Suppressor macrophage (primary cell): ENCODE data around the gene COPA.
"Not testable (repeated sequence)": the region's sequence is repeated elsewhere in the genome, so short reads cannot be mapped to it uniquely, and the experiment has no call there.

Source experiments
- DNase-seq, 4 experiments: peaks; one replicate each; pipeline ENCODE4 v3.0.0-alpha.2; 2020 to 2022
- total RNA-seq, 17 experiments: gene quantifications; one replicate each; lab custom pipeline; 2026; ENCODE audit warnings: mixed read lengths in 6 of 17, inconsistent platforms in 3 of 17; lab: John Stamatoyannopoulos, UW

COPA gene
- total RNA-seq = 258 to 420 (median 375) reads per million in 17 experiments

GRCh38 chr1:160342953-160343869, at the start of gene COPA, which contains the start of gene NCSTN:
Gene COPA (minus strand): TSS chr1:160343250. CDS start chr1:160343170, 80 bp downstream.
Gene NCSTN (plus strand): TSS chr1:160343383. CDS start chr1:160343397, 14 bp downstream.
- peak; percentile 96 to 98 (median 98) for DNase-seq

- not testable (repeated sequence) for DNase-seq
Observed at GRCh38 chr1:160388406-160388805, 45.4 kb upstream of the COPA start.

- not testable (repeated sequence) for DNase-seq
Observed at GRCh38 chr1:160384812-160385211, 41.8 kb upstream of the COPA start.

GRCh38 chr1:160377585-160378206, 34.6 kb upstream of the COPA start:
- no peak for DNase-seq

GRCh38 chr1:160376525-160377131, 33.6 kb upstream of the COPA start:
- peak; percentile 66 to 83 (median 72) for DNase-seq

GRCh38 chr1:160375788-160376524, 32.9 kb upstream of the COPA start:
- DNase-seq = peak; percentile 58 to 82 (median 76)

GRCh38 chr1:160374306-160375110, 31.5 kb upstream of the COPA start:
- peak; percentile 25 to 75 (median 60) for DNase-seq

GRCh38 chr1:160373696-160374095, 30.6 kb upstream of the COPA start:
- DNase-seq = peak; percentile 66 to 83 (median 74)

GRCh38 chr1:160371756-160372155, 28.7 kb upstream of the COPA start:
- DNase-seq = peak; percentile 77 to 93 (median 87)

- no peak for DNase-seq
Observed at GRCh38 chr1:160371346-160371631, 28.2 kb upstream of the COPA start.

- no peak for DNase-seq
Observed at GRCh38 chr1:160370561-160371345, 27.7 kb upstream of the COPA start.

GRCh38 chr1:160369087-160369486, 26.0 kb upstream of the COPA start:
- DNase-seq = no peak

GRCh38 chr1:160367934-160368923, 25.2 kb upstream of the COPA start:
- no peak for DNase-seq

- DNase-seq = no peak
Observed at GRCh38 chr1:160367516-160367900, 24.5 kb upstream of the COPA start.

GRCh38 chr1:160366731-160367515, 23.9 kb upstream of the COPA start, which contains the start of gene NHLH1:
Gene NHLH1 (plus strand): TSS chr1:160367071. CDS start chr1:160370732, 3,661 bp downstream.
- no peak for DNase-seq

GRCh38 chr1:160365325-160365724, 22.3 kb upstream of the COPA start:
- DNase-seq = no peak

GRCh38 chr1:160363951-160364735, 21.1 kb upstream of the COPA start:
- DNase-seq = no peak

- DNase-seq = no peak
Observed at GRCh38 chr1:160363010-160363409, 20.0 kb upstream of the COPA start.
